Right atrium auricular region (tissue), 2 donors: Measurements from ENCODE around the gene SPDL1. TPM values are rescaled to one million over a fixed set of nuclear protein-coding genes. Genes with fewer than 3 reads are reported as not detected.

Source experiments
- DNase-seq: peaks from one replicate; pipeline ENCODE4 v3.0.0-alpha.2; 2019; ENCODE audit warnings: low spot score
- H3K27ac ChIP-seq, 2 donors: fragments of 200-600 bp; sonication (generic); 1 replicate in 1 of 2; 2 replicates in 1 of 2; pipeline ENCODE4 v1.5.1; 2016 to 2019
- H3K27me3 ChIP-seq, 2 donors: fragments of 200-600 bp; sonication (generic); one replicate each; pipeline versions ENCODE4 v1.5.1 to v1.6.0; 2017 to 2019
- H3K36me3 ChIP-seq: fragments of 200-600 bp; sonication (generic); one replicate; pipeline ENCODE4 v1.5.1; 2016
- H3K4me1 ChIP-seq, 2 donors: fragments of 200-600 bp; sonication (generic); one replicate each; pipeline versions ENCODE4 v1.5.1 to v1.6.0; 2017 to 2019
- H3K4me3 ChIP-seq, 2 donors: fragments of 200-600 bp; sonication (generic); 1 replicate in 1 of 2; 2 replicates in 1 of 2; pipeline ENCODE4 v1.5.1; 2017 to 2019; ENCODE audit warnings: mild to moderate bottlenecking in 1 of 2, moderate library complexity in 1 of 2
- H3K9me3 ChIP-seq, 2 donors: fragments of 200-600 bp; sonication (generic); one replicate each; pipeline ENCODE4 v1.5.1; 2019
- CTCF ChIP-seq, 2 donors: fragments of 200-600 bp; sonication (generic); IDR thresholded peaks; one replicate each; pipeline ENCODE4 v1.5.1; 2019; ENCODE audit warnings: antibody characterized with exemption in 2 of 2
- total RNA-seq, 2 donors: library from RNA; depleted of rRNA; stranded (reverse); fragments of >200 nt; gene quantifications; one replicate each; pipeline ENCODE4 v1.1.0, GENCODE V29; 2016

Gene SPDL1
- total RNA-seq, 2 donors from 2014 or later: 3.4 to 8.9 TPM

- Histone ChIP-seq H3K4me3 (no peak overlapping the region), H3K36me3 (peaks cover 3% of the 10 kb centered on the region), H3K27me3 (no peaks in the 10 kb centered on the region), H3K4me1 (no peaks in the 10 kb centered on the region), H3K27ac (no peak overlapping the region), H3K9me3 (no peaks in the 10 kb centered on the region)
- no peak for DNase-seq
- no peak for TF ChIP-seq CTCF (IDR thresholded peaks at IDR 0.05)
These were observed 15.9 kb downstream of the SPDL1 start for GRCh38 chr5:169599451-169599850.

GRCh38 chr5:169602535-169602934 lies 19.0 kb downstream of the SPDL1 start:
- Histone ChIP-seq H3K36me3 (no peaks in the 10 kb centered on the region), H3K4me3 (no peak overlapping the region), H3K9me3 (no peaks in the 10 kb centered on the region), H3K27ac (no peak overlapping the region), H3K4me1 (no peaks in the 10 kb centered on the region), H3K27me3 (no peaks in the 10 kb centered on the region)
- no peak for TF ChIP-seq CTCF (IDR thresholded peaks at IDR 0.05)
- DNase-seq: no peak

- DNase-seq: no peak
- TF ChIP-seq CTCF (IDR thresholded peaks at IDR 0.05): no peak
- H3K4me1 ChIP-seq: no peaks in the 10 kb centered on the region
These were observed 22.7 kb downstream of the SPDL1 start for GRCh38 chr5:169606279-169606678.

GRCh38 chr5:169607882-169608281 lies 24.3 kb downstream of the SPDL1 start:
- no peak for DNase-seq
- no peaks in the 10 kb centered on the region for H3K4me1 ChIP-seq
- peaks cover 0 to 13% of the 10 kb centered on the region in 2 donors for H3K9me3 ChIP-seq
- H3K27ac ChIP-seq: no peak overlapping the region
- no peaks in the 10 kb centered on the region for H3K36me3 ChIP-seq
- no peak for TF ChIP-seq CTCF (IDR thresholded peaks at IDR 0.05)
- H3K27me3 ChIP-seq: no peaks in the 10 kb centered on the region
- H3K4me3 ChIP-seq: no peak overlapping the region

More at GRCh38 chr5:169606279-169606678, 22.7 kb downstream of the SPDL1 start:
- Histone ChIP-seq H3K36me3 (no peaks in the 10 kb centered on the region), H3K4me3 (no peak overlapping the region), H3K9me3 (peaks cover 0 to 13% of the 10 kb centered on the region in 2 donors), H3K27me3 (no peaks in the 10 kb centered on the region), H3K27ac (no peak overlapping the region)

GRCh38 chr5:169609716-169610115 lies 26.1 kb downstream of the SPDL1 start:
- DNase-seq: no peak
- Histone ChIP-seq H3K27ac (no peak overlapping the region), H3K9me3 (peaks cover 0 to 13% of the 10 kb centered on the region in 2 donors), H3K36me3 (no peaks in the 10 kb centered on the region), H3K4me1 (no peaks in the 10 kb centered on the region), H3K4me3 (no peak overlapping the region), H3K27me3 (no peaks in the 10 kb centered on the region)
- no peak for TF ChIP-seq CTCF (IDR thresholded peaks at IDR 0.05)

GRCh38 chr5:169610606-169611005 lies 27.0 kb downstream of the SPDL1 start:
- Histone ChIP-seq H3K4me3 (no peak overlapping the region), H3K36me3 (no peaks in the 10 kb centered on the region), H3K27ac (no peak overlapping the region), H3K27me3 (no peaks in the 10 kb centered on the region), H3K4me1 (no peaks in the 10 kb centered on the region), H3K9me3 (peaks cover 0 to 13% of the 10 kb centered on the region in 2 donors)
- no peak for TF ChIP-seq CTCF (IDR thresholded peaks at IDR 0.05)
- DNase-seq: no peak
